HUDEP-2 (cell line): Measurements from ENCODE around the gene FYCO1.
A peak's percentile ranks its signal among the peaks of the same experiment; 100 is the strongest.
"Not testable (repeated sequence)": the region's sequence is repeated elsewhere in the genome, so short reads cannot be mapped to it uniquely, and the experiment has no call there.

Source experiments
- DNase-seq, 76 experiments: peaks; one replicate each; lab custom pipeline; 2025; ENCODE audit not compliant: unreplicated experiment in 76 of 76; lab: John Stamatoyannopoulos, UW

Gene FYCO1

GRCh38 chr3:45995236-45996192 is at the start of gene FYCO1:
TSS of gene FYCO1 (minus strand) at chr3:45995824. CDS start at chr3:45984910, 10,914 bp downstream.
- peak in 75 of 76 experiments; percentile 10 to 90 (median 77) for DNase-seq

DNA sequence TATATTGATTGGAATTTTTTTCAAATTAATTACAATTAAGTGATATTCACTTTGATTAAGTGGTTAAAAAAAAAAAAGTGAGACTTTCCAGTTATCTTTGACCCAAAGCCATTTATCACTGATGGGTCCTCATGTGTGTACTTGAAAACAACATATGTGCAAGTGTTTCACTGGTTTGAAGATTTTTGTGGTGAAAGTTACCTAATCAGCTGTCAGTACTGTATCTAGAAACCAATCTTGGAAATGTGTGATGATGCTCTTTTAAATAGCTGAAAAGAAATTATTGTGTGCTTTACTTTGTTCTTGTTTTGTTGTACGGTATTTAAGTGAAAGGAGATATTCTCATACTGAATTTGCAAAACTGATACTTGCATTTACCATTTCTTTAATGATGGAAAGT is 43.3 kb upstream of the FYCO1 start:
- no peak for DNase-seq

- not testable (repeated sequence) for DNase-seq
Measured at GRCh38 chr3:46038071-46038470, 42.4 kb upstream of the FYCO1 start.

DNA sequence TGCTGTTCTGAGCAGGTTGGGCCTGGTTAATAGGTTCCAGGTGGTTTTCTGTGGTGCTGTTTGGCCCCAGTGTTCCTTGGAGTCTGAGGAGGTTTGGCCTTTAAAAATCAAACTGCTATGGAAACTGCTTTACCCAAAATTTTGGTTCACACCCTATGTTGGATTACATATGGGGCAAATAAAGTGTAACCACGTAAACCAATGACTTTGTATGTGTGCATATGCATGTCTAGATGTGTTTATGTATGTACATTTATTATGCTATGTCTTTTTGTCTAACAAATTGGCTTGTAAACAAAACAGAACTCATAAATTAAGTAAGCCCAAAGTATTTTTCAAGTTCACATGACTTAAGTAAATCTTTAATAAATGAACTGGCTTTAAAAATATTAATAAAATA is 40.6 kb upstream of the FYCO1 start:
- no peak for DNase-seq

- no peak for DNase-seq
Measured at GRCh38 chr3:46031747-46032146, 36.1 kb upstream of the FYCO1 start.

DNA sequence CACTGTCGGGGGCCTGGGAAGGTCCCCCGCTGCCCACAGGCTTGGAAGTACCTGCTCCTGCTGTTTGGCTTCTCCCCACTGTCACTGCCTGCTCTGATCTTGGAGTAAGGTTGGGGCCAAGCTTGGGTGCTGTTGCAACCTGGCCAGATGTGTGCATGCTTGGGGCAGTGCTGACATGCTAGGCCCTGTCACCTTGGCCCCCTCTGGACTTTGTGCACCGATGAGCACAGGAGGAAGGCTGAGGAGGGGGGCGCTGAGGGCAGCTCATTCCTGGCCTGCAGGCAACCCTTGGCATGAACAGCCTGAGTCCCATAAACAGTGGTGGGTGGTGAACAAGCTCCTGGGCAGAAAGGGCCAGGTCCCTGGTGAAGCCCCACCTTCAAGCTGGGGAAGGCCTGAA is 35.6 kb upstream of the FYCO1 start:
- no peak for DNase-seq

- no peak for DNase-seq
Measured at GRCh38 chr3:46030626-46031025, 35.0 kb upstream of the FYCO1 start.

DNA sequence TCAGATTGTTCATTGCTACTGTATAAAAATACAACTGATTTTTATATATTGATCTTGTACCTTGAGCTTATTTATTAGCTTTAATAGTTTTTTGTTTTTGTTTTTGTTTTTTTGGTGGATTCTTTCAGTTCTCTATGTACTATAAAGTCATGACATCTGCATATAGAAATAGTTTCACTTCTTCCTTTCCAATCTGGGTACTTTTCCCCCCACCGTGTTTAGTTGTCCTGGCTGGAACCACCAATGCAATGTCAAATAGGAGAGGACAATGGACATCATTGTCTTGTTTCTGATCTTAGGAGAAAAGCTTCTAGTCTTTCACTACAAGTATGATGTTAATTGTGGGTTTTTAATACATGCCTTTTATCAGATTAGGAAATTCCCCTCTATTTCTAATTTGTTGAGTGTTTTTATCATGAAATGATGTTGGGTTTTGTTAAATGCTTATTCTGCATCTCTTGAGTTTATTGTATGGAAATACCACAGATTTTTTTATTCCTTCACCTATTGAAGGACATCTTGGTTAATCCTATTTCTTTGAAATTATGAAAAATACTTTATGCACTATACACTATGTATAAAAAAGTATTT is 34.4 kb upstream of the FYCO1 start:
- DNase-seq, result no peak

- no peak for DNase-seq
Measured at GRCh38 chr3:46027736-46028397, 32.2 kb upstream of the FYCO1 start.

DNA sequence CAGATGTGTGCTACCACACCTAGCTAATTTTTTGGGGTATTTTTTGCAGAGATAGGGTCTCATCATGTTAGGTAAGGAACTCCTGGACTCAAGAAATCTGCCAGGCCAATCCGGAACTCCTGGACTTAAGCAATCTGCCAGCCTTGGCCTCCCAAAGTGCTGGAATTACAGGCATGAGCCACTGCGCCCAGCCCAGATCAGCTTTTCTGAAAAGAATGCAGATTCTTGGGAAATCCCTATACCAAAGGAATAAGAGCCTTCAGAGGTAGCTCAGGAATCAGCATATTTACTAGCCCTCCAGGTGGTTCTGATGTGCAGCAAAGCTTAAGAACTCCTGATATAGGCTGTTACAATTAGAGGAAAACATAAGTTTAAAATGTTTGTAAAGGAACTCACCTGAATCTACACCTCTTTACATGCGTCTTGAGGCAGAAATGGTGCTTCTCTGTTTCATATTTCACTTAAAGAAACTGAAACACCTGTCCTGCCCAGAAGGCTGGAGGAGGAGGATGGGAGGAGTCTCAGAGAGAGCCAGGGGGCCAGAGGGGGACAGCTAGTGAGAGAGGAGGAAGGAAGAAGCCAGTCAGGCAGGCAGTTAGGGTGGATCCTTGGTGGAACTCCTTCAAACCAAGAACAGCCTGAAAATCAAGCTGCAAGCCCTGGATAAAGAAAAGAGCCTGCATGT is 31.5 kb upstream of the FYCO1 start, which contains the start of gene XCR1:
XCR1 (minus strand) TSS at position 463 of the 685 bp plus-strand sequence. CDS start 5,536 bp downstream, outside the sequence.
- no peak for DNase-seq

DNA sequence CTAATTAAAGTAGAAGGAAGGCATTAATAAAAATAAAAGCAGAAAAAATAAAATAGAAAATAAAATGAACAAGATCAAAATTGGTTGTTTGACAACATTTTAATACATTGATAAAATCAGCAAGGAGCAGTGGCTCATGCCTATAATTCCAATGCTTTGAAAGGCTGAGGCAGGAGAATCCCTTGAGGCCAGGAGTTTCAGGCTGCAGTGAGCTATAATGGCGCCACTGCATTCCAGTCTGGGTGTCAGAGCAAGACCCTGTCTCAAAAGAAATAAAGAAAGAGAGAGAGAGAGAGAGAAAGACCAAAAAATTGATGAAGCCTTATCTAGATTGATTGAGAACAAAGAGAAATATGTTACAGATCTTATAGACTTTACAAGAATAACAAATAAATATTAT is 29.5 kb upstream of the FYCO1 start:
- DNase-seq, result no peak

DNA sequence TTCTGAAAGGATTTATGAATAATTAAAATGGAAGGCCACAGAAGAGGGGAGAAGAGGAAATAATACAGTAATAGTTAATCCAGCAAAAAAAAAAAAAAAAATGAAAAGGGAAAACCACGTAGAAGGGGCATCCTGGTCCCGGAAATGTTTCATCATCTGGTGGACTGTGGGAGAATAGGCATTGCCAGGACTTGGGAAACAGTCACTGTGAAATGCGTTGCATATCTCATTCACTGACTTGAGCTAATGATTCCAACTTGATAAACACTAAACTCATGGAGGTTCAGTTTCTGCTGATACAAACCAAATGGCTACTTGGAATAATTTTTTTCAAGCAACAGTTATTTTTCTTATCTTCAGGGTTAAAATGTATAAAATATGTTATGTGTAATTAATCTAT is 28.5 kb upstream of the FYCO1 start:
- no peak for DNase-seq

DNA sequence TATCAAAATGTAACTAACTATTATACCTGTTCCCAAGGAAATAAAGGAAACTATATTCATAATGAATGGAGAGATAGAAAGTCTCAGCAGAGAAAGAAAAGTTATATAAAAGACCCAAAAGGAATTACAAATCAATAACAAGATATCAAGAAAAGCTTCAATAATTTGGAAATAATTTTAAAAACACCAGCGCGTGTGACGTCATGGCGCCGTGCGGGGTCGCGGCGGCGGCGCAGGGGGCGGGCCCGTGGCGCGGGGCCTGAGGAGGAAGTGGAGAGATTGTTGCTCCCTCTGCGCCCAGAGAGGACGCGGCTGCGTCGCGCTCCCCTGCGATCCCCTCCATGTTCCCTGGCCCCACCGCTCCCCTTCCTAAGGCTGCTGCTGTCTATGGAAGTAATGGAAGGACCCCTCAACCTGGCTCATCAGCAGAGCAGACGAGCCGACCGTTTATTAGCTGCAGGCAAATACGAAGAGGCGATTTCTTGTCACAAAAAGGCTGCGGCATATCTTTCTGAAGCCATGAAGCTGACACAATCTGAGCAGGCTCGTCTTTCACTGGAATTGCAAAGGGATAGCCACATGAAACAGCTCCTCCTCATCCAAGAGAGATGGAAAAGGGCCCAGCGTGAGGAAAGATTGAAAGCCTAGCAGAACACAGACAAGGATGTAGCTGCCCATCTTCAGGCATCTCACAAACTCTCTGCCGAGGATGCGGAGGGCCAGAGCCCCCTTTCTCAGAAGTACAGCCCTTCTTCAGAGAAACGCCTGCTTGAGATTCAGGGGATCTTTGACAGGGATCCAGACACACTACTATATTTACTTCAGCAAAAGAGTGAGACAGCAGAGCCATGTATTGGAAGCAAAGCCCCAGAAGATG is 27.5 kb upstream of the FYCO1 start:
- DNase-seq, result no peak

- DNase-seq, result no peak
Measured at GRCh38 chr3:46021516-46021915, 25.9 kb upstream of the FYCO1 start.

GRCh38 chr3:46020766-46021510 is 25.3 kb upstream of the FYCO1 start:
- no peak for DNase-seq

DNA sequence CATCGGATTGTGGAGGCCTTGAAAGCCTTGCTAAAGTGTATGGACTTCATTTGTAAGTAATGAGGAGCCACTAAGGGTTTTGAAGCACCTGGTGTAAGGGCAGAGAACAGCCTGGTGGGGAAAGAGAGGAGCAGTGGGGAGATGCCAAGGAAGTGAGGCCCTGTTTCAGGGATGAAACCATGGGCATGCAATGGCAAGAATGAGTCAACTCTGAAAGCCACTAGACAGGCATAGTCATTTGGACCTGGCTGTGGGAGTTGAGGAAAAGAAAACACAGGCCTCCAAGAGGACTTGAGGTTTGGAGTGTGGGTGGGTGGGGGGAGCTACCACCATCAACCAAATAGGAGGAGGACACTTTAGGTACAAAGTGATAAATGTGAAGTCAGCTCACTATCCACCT is 24.1 kb upstream of the FYCO1 start:
- no peak for DNase-seq

DNA sequence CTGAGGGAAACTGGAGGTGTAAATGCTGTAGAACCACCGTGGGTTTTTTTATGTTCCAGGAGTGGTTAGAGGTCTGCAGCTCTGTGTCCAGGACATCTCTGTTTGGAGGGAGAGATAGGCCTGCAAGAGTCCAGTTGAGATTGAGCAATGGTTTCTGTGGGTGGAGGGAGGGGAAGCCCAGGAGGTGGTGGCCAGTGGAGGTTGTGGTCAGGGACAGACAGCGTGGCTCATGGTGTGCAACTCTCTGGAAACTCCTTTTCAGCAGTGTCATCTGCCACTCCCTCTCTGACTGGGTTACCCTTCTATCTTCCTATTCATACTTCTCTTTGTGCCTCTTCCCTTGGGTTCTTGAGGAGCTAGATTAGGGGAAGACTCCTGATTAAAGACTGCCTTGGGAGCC is 22.1 kb upstream of the FYCO1 start:
- DNase-seq, result peak in 1 of 76 experiments; percentile 14

DNA sequence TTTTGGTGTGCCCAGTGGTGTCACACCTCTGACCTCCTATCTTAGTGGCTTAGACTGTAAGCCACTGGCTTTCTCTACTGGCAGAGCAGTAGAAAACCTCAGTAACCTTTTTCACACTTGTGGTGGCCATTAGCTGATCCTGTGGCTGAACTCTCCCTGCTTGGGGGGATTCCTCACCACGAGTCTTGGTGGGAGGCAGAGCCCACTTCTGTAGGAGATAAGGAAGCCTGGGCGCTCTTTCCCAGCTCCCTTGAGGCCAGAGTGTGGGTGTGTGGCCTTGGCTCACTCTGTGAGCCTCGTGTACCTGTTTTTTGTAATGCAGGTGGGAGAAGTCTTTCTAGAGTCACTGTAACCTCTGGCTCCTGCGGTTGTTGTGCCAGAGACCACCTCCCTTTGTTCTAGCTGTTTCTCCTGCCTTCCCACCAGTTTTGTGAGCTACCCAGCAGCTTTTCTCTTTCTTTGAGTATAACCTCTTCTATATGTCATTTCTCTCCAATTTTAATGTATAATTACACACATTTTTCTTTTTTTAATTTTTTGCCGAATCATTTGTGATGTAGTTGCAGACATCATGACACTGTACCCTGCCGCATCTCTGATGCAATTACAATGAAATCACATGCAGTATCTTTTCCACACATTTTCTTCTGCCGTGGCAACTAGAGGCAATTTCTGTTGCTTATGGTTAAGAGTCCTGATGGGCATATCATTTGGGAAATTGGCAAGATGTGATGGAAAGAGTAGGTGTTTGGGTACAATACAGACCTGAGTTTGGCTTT is 17.9 kb upstream of the FYCO1 start:
- DNase-seq, result no peak
